PFSK-1 (cell line): ENCODE data around the gene PTF1A.

Experiments
- FOXP2 ChIP-seq: optimal IDR thresholded peaks from 2 replicates; pipeline ENCODE3; 2011; ENCODE audit warnings: borderline replicate concordance, control low read depth, inconsistent platforms; ENCODE audit not compliant: insufficient read depth; ENCODE audit errors: extremely low read length, extremely low read depth
- POLR2AphosphoS5 ChIP-seq: IDR thresholded peaks from 2 replicates; pipeline ENCODE4 v1.6.1; 2012; ENCODE audit warnings: low read depth, mild to moderate bottlenecking, control low read depth, low read length, moderate library complexity
- REST ChIP-seq, 2 experiments: IDR thresholded peaks; 2 replicates each; pipeline versions ENCODE4 v1.6.1 to v1.8.0; 2011 to 2012; ENCODE audit warnings: low read depth in 2 of 2, low read length in 2 of 2, control low read depth in 1 of 2, inconsistent platforms in 1 of 2, mild to moderate bottlenecking in 1 of 2, moderate library complexity in 1 of 2; ENCODE audit not compliant: insufficient read depth in 1 of 2
- SIN3A ChIP-seq: IDR thresholded peaks from 2 replicates; pipeline ENCODE4 v1.6.1; 2012; ENCODE audit warnings: mild to moderate bottlenecking, low read length, moderate library complexity, borderline replicate concordance; ENCODE audit not compliant: insufficient read depth
- TAF1 ChIP-seq: IDR thresholded peaks from 2 replicates; pipeline ENCODE4 v1.6.1; 2012; ENCODE audit warnings: low read length, control low read depth, borderline replicate concordance; ENCODE audit not compliant: insufficient read depth

GRCh38 chr10:23199768-23200511, 7.8 kb downstream of the PTF1A start:
- TF ChIP-seq REST (IDR thresholded peaks at IDR 0.05; ENCODE audit: insufficient read depth in 1 of 2, low read depth in 2 of 2, low read length in 2 of 2) (no peak), POLR2AphosphoS5 (no peak), TAF1 (no peak), SIN3A (no peak), FOXP2 (no peak)
